Measurements from ENCODE around the gene CCT3.

DNA sequence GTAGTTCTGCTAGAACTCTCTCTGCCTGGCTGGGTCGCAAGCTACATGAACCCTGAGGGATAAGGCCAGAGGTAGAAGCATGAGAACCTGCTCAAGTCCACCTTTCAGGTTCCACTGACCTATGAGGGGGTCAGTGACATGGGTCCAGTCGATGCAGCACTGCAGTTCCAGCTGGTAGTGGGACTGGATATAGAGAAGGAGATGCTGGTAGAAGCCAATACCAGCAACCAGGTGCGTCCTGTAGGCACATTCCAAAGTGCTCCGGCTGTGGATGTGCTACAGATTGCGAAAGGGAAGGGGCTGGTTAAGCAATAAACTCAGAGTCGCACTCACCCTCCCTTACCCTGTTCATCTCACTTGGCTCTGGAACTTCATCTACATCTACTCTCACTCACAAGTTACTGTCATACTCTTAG, 61.1 kb downstream of the CCT3 start:
- TF ChIP-seq, protein P1, sequence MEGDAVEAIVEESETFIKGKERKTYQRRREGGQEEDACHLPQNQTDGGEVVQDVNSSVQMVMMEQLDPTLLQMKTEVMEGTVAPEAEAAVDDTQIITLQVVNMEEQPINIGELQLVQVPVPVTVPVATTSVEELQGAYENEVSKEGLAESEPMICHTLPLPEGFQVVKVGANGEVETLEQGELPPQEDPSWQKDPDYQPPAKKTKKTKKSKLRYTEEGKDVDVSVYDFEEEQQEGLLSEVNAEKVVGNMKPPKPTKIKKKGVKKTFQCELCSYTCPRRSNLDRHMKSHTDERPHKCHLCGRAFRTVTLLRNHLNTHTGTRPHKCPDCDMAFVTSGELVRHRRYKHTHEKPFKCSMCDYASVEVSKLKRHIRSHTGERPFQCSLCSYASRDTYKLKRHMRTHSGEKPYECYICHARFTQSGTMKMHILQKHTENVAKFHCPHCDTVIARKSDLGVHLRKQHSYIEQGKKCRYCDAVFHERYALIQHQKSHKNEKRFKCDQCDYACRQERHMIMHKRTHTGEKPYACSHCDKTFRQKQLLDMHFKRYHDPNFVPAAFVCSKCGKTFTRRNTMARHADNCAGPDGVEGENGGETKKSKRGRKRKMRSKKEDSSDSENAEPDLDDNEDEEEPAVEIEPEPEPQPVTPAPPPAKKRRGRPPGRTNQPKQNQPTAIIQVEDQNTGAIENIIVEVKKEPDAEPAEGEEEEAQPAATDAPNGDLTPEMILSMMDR (IDR thresholded peaks at IDR 0.05) = no peak
- TF ChIP-seq POLR2A (IDR thresholded peaks at IDR 0.05) = no peak

Measured in esophagus squamous epithelium (tissue), 4 donors.